GM18511 (cell line): ENCODE measurements around the gene TLR3.

Source experiments
- ATAC-seq: cut with Tn5 transposase; IDR thresholded peaks from one replicate; pipeline ENCODE4 v1.9.1; 2021; ENCODE audit warnings: mild to moderate bottlenecking, moderate library complexity; ENCODE audit not compliant: unreplicated experiment

The TLR3 gene

GRCh38 chr4:186104890-186105646, 36.1 kb downstream of the TLR3 start:
- peak; percentile 40 for ATAC-seq

- ATAC-seq = peak; percentile 23
Measured at GRCh38 chr4:186105647-186106321, 36.8 kb downstream of the TLR3 start.

GRCh38 chr4:186107947-186108346, 39.0 kb downstream of the TLR3 start:
- ATAC-seq = no peak

GRCh38 chr4:186108391-186108790, 39.4 kb downstream of the TLR3 start:
- ATAC-seq = no peak

- no peak for ATAC-seq
Measured at GRCh38 chr4:186109245-186109644, 40.3 kb downstream of the TLR3 start.

GRCh38 chr4:186116697-186117096, 47.7 kb downstream of the TLR3 start:
- ATAC-seq = no peak

- ATAC-seq = no peak
Measured at GRCh38 chr4:186118582-186118981, 49.6 kb downstream of the TLR3 start.

GRCh38 chr4:186121057-186121456, 52.1 kb downstream of the TLR3 start:
- ATAC-seq = no peak

GRCh38 chr4:186128842-186129241, 59.9 kb downstream of the TLR3 start:
- ATAC-seq = no peak

GRCh38 chr4:186131935-186132334, 63.0 kb downstream of the TLR3 start:
- ATAC-seq = no peak

- peak; percentile 36 for ATAC-seq
Measured at GRCh38 chr4:186132577-186133242, 63.8 kb downstream of the TLR3 start.

- peak; percentile 99 for ATAC-seq
Measured at GRCh38 chr4:186134257-186134656, 65.3 kb downstream of the TLR3 start.

- ATAC-seq = no peak
Measured at GRCh38 chr4:186134861-186135260, 65.9 kb downstream of the TLR3 start.

GRCh38 chr4:186137196-186137794, 68.3 kb downstream of the TLR3 start:
- ATAC-seq = peak; percentile 28
